NCI-H2196 (cell line): ENCODE results near the gene ZNF316.
"Not testable (repeated sequence)": the region's sequence is repeated elsewhere in the genome, so short reads cannot be mapped to it uniquely, and the experiment has no call there.

Experiments used
- DNase-seq: peaks from one replicate; lab custom pipeline; 2025; ENCODE audit not compliant: unreplicated experiment; lab: John Stamatoyannopoulos, UW

Gene ZNF316

DNA sequence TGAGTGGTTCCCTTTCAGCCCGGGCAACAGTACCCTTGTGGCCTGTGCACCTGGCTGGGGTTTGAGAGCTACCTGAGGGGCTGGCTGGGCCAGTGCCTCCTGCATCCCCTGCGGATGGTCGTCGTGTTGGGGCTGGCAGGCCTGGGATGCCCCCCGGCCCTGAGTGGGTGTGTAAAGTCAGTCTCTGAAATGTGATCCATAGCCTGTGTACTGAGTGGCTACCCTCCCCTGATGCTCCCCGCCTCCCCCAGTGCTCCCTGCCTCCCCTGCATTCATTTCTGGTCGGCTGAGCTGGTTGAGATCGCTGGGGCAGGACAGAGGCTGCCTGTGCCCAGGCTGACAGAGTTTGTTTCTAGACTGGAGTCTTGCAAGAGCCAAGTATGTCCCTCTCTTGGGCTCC, 9.3 kb downstream of the ZNF316 start:
- no peak for DNase-seq

DNA sequence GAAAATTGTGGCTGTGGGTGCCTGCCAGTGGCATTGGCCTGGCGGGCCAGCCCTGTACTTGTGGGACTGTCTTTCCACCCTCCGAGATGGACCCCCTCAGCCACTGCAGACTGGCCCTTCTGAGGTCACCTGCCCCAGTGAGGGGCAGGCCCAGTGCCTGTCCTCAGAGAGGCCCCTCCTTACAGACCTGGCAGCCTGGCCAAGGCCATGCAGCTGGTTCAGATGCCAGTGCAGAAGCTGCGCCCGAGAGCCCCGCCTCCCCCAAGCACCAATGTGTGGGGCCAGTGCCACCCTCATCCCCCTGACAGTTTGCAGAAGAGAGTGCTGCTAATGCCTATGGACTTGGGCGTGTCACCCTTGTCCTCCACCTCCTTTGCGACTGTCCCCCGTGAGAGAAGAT, 10.0 kb downstream of the ZNF316 start:
- no peak for DNase-seq

GRCh38 chr7:6647541-6647940, 10.4 kb downstream of the ZNF316 start:
- DNase-seq, result no peak

DNA sequence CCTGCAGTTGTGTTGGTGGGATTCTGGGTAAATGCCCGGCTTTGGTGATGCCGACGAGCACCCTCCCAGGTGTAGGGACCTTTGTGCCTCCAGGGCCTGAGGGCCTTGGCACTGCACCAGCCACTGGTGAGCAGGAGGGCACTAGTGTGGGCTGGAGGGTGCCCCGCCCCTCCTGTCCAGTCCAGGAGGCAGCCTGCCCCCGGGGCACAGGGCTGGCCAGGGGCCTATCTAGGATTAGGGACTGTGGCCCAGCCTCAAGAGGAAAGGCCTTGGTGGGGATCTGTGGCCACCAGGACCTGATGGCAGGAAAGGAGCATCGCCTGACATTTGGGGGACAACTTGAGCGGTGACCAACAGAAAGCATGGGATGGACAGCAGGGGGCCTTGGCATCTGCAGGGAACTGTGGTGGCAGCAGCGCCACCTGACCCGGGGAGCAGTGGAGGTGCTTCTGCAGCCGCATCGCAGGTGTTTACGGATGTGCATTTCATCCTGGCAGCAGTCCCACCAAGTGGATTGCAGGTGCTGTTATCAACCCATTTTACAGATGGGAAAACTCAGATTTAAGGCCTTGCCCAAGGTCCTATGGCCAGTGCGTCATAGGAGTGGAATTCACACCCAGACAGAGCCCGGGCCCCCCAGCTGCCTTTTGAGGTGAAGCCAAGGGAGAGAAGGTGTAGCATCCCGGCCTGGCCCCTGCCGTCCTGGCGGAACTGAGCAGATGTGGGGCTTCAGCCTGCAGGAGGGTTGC, 11.1 kb downstream of the ZNF316 start:
- DNase-seq, result no peak

DNA sequence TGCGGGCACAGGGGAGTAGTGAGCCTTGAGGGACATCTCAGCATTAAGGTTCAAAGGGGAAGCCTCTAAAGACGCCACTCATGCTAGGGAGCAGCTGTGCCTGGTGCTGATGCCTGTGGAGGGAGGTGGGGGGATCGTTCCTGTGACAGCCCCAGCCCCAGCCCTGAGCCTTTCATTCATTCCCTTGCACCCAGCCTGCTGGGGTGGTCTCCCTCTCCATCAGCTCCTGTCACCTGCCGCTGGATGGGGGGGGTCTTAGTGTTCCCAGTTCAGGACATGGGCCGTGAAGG, 11.6 kb downstream of the ZNF316 start:
- DNase-seq, result no peak

GRCh38 chr7:6649241-6649961, 12.3 kb downstream of the ZNF316 start:
- no peak for DNase-seq

DNA sequence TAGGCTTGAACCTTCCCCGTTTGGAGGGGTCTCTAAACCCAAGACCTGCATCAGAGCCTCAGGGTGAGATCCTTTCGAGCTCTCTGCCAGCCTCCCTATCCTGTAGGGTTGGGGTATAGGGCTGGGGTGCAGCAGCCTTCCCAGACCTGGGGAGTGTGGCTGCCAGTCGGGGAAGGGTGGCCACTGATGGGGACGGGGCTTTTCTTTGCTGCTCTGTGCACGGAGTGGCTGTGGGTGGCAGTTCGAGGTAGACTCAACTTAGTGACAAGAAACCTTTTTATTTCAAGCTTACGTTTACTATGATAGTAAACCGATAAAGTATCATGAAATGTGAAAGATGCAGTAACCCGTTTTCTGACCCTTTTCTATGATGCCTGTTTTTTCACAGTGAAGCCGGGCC, 13.0 kb downstream of the ZNF316 start:
- DNase-seq, result no peak

DNA sequence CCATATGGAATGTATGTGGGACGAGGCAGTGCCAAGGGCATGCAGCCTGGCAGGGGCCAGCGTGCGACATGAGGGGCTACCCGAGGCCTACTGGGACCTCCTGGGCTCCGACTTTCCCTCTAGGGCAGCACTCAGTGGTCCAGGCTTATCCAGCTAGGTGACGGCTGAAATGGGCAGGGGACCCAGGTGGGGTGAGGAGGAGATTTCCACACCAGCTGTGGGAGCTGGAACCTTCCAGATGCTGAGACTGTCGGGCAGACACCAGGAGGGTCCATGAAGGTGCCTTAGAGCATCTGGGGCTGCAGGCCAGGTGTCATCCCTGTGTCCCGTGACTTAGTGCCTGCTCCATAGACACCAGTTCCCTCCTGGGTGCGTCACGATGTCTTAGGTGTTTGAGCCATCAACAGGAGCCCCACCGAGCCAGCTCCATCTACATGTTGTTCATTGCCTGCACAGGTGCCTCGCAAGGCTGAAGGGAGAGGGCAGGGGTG, 13.4 kb downstream of the ZNF316 start:
- no peak for DNase-seq

GRCh38 chr7:6651851-6652445, 14.8 kb downstream of the ZNF316 start:
- DNase-seq, result no peak

- DNase-seq, result no peak
These were observed 15.4 kb downstream of the ZNF316 start for GRCh38 chr7:6652446-6653011.

DNA sequence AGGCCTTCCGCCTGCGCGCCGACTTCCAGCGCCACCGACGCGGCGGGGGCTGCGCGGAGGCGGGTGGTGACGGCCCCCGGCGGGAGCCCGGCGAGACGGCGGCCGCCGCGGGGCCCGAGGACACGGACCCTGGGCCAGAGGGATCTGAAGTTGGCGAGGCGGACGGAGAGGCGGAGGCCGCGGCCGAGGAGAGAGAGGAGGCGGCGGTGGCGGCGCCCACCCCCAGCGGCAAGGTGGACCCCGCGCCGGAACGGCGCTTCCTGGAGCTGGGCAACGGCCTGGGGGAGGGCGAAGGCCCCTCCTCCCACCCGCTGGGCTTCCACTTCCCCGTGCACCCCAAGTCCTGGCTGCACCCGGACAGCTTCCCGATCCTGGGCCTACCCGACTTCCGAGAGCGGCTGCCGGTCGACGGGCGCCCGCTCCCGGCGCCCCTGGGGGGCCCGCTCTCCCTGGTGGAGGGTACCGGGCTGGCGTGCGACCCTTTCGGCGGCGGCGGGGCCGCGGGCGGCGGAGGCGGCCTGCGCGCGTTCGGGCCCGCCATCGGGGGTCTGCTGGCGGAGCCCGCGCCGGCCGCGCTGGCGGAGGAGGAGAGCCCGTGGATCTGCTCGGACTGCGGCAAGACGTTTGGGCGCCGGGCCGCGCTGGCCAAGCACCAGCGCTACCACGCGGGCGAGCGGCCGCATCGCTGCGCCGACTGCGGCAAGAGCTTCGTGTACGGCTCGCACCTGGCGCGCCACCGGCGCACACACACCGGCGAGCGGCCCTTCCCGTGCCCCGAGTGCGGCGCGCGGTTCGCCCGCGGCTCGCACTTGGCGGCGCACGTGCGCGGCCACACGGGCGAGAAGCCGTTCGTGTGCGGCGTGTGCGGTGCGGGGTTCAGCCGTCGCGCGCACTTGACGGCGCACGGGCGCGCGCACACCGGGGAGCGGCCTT, 16.2 kb downstream of the ZNF316 start:
- no peak for DNase-seq

DNA sequence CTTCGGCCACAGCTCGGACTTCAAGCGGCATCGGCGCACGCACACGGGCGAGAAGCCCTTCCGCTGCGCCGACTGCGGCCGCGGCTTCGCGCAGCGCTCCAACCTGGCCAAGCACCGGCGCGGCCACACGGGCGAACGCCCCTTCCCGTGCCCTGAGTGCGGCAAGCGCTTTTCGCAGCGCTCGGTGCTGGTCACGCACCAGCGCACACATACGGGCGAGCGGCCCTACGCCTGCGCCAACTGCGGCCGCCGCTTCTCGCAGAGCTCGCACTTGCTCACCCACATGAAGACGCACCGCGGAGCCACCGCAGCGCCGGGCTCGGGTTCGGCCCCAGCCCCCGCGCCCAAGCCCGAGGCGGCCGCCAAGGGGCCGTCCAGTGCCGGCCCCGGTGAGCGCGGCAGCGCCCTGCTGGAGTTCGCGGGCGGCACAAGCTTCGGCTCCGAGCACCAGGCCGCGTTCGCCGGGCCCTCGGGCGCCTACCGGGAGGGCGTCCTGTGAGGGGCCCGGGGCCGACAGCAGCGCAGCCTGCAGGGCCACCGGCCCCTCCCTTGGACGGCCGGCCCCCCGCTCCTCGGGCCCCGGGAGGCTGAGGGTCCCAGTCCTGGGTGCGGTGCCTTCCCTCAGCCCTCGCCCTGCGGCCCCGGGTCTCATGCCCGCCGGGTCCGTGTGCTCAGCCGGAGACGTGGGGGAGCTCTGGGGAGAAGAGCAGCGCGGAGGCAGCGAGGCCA, 17.2 kb downstream of the ZNF316 start:
- no peak for DNase-seq

DNA sequence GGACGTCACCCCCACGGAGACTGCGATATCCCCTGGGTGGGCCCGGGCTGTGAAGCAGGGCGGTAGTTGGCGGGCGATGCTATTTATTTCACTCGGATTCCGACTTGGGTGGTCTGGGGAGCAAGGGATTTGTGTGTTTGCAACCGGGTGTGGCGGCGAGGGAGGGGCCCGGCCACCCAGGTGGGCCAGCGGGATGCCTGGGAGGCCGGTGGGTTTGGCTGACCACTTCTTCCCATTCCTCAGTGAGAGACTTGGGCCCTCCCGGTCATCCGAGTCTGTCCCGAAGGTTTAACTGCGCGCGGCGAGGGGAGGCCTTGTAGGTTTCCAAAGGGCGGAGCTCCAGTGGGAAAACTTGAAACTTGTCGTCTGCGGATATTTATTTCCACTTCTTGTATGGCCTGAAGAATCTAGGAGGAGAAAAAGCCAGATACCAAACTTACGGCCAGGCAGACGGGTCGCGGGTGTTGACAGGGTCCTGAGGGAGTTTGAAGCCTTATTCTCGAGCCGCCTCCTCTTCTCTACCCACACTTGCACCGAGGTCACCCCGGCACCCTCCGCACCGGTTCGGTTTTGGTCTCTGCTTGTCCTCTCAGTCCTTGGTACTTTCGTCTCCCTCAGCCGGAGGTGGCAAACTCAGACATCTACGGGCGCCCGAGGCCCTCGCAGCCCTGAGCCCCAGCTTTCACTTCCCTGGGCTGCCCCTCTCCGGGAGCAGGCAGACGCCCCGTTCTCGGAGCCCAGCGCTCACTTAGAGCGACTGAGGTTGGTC, 17.9 kb downstream of the ZNF316 start:
- DNase-seq, result no peak

GRCh38 chr7:6655636-6656385, 18.7 kb downstream of the ZNF316 start:
- DNase-seq, result no peak

DNA sequence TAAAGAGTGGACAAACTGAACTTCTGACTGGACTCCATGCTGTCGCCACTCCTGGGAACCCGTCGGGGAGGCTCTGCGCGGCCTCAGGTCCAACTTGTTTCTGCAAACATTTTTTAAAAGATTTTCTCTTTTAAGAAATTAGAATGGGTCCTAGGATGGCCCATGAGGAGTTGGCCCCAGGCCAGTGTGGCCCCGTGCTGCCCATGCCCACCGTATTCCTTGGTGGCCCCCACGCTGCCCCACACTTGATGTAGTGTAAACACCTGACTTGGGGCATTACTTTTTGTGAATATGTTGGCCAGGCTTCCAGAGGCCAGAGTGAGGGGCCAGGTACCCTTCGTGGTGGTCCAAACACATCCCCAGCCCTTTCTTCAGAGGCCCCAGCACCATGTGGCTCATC, 19.3 kb downstream of the ZNF316 start:
- DNase-seq, result no peak

DNA sequence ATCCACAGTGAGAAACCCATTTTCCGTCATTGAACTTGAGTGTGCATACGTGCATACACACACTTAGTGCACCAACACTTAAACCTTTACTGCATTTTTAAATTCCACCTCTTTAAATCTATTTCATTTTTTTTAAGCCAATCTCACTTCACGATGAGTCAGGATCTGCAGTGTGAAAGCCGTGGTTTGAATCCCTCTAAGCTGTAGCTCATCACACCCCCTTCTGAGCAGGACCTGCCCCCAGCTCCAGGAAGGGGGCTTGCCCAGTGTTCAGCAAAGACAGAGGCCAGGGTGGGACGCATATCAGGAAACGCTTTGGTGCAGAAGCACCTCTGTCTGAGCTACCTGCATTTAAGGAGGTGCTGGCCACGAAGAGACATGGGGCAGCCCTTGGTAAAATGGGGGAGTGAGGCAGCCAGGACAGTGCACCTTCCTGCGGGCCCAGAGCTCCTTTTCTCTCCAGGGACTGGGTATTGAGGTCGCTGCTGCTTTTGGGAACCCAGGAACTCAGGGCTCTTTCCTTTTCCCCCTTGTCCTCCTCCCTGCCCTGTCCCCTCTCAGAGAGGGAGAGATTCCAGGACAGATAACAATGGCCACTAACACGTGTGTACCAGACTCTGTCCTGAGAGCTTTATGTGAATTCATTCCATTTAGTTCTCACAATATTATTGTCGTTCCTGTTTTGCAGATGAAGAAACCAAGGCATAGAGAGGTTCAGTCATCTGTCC, 21.7 kb downstream of the ZNF316 start:
- DNase-seq, result no peak

DNA sequence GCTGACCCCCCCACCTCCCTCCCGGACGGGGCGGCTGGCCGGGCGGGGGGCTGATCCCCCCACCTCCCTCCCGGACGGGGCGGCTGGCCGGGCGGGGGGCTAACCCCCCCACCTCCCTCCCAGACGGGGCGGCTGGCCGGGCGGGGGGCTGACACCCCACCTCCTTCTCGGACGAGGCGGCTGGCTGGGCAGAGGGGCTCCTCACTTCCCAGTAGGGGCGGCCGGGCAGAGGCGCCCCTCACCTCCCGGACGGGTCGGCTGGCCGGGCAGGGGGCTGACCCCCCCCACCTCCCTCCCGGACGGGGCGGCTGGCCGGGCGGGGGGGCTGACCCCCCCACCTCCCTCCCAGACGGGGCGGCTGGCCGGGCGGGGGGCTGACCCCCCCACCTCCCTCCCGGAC, 33.7 kb downstream of the ZNF316 start:
- not testable (repeated sequence) for DNase-seq

GRCh38 chr7:6675807-6676405, 38.8 kb downstream of the ZNF316 start:
- no peak for DNase-seq
